HepG2 (cell line): ENCODE data around the gene MCRIP2. TPM values are rescaled to one million over a fixed set of nuclear protein-coding genes. Genes with fewer than 3 reads are reported as not detected.

Experiments
- ATRX ChIP-seq: sonication (generic); formaldehyde crosslinking; IDR thresholded peaks from 2 replicates; pipeline ENCODE4 v1.4.0; 2020; ENCODE audit warnings: missing genetic modification reagents, borderline replicate concordance
- CENPX ChIP-seq: sonication (generic); formaldehyde crosslinking; IDR thresholded peaks from 2 replicates; pipeline ENCODE4 v1.9.0; 2021; ENCODE audit warnings: mild to moderate bottlenecking, missing genetic modification reagents, moderate library complexity
- CREM ChIP-seq, 2 experiments: sonication (generic) in 1 of 2; formaldehyde crosslinking in 1 of 2; IDR thresholded peaks; 2 replicates each; pipeline versions ENCODE4 v1.4.0 to v1.6.1; 2016 to 2020; ENCODE audit warnings: antibody characterized with exemption in 1 of 2, mild to moderate bottlenecking in 1 of 2, missing genetic modification reagents in 1 of 2
- DR1 ChIP-seq: sonication (generic); formaldehyde crosslinking; IDR thresholded peaks from 2 replicates; pipeline ENCODE4 v1.8.0; 2021; ENCODE audit warnings: mild to moderate bottlenecking, missing genetic modification reagents, inconsistent platforms
- FOXK1 ChIP-seq: sonication (generic); formaldehyde crosslinking; IDR thresholded peaks from 2 replicates; pipeline ENCODE4 v1.4.0; 2020; ENCODE audit warnings: low read depth, missing genetic modification reagents, borderline replicate concordance
- GLI4 ChIP-seq: sonication (generic); formaldehyde crosslinking; IDR thresholded peaks from 2 replicates; pipeline ENCODE4 v1.5.1; 2020; ENCODE audit warnings: missing genetic modification reagents, mild to moderate bottlenecking, moderate library complexity, borderline replicate concordance
- HOXA3 ChIP-seq: sonication (generic); formaldehyde crosslinking; IDR thresholded peaks from 2 replicates; pipeline ENCODE4 v1.5.0; 2020; ENCODE audit warnings: missing genetic modification reagents
- KAT2B ChIP-seq: fragments of 150-350 bp; IDR thresholded peaks from 2 replicates; pipeline ENCODE4 v1.6.1; 2014; ENCODE audit warnings: low read depth, low read length, borderline replicate concordance
- MAF1 ChIP-seq: sonication (generic); formaldehyde crosslinking; IDR thresholded peaks from 2 replicates; pipeline ENCODE4 v1.5.0; 2020; ENCODE audit warnings: missing genetic modification reagents, borderline replicate concordance
- MED1 ChIP-seq: sonication (generic); formaldehyde crosslinking; IDR thresholded peaks from 2 replicates; pipeline ENCODE4 v1.4.0; 2020; ENCODE audit warnings: missing genetic modification reagents
- MTA3 ChIP-seq: sonication (generic); formaldehyde crosslinking; IDR thresholded peaks from 2 replicates; pipeline ENCODE4 v1.4.0; 2020; ENCODE audit warnings: missing genetic modification reagents
- NKX3-1 ChIP-seq: sonication (generic); formaldehyde crosslinking; IDR thresholded peaks from 2 replicates; pipeline ENCODE4 v1.5.0; 2020; ENCODE audit warnings: missing genetic modification reagents
- SAFB2 ChIP-seq: sonication (generic); formaldehyde crosslinking; IDR thresholded peaks from 2 replicates; pipeline ENCODE4 v1.5.1; 2020; ENCODE audit warnings: missing genetic modification reagents, low read depth, mild to moderate bottlenecking, borderline replicate concordance
- SALL1 ChIP-seq: sonication (generic); formaldehyde crosslinking; IDR thresholded peaks from 2 replicates; pipeline ENCODE4 v1.8.0; 2022; ENCODE audit warnings: mild to moderate bottlenecking, missing genetic modification reagents
- SATB2 ChIP-seq: sonication (generic); formaldehyde crosslinking; IDR thresholded peaks from 2 replicates; pipeline ENCODE4 v1.5.0; 2020; ENCODE audit warnings: missing genetic modification reagents
- SETDB1 ChIP-seq: sonication (generic); formaldehyde crosslinking; IDR thresholded peaks from 2 replicates; pipeline ENCODE4 v1.5.1; 2020; ENCODE audit warnings: missing genetic modification reagents, mild to moderate bottlenecking, borderline replicate concordance
- SIX4 ChIP-seq: sonication (generic); formaldehyde crosslinking; IDR thresholded peaks from 2 replicates; pipeline ENCODE4 v1.4.0; 2020; ENCODE audit warnings: missing genetic modification reagents
- YEATS2 ChIP-seq: sonication (generic); formaldehyde crosslinking; IDR thresholded peaks from 2 replicates; pipeline ENCODE4 v1.4.0; 2020; ENCODE audit warnings: missing genetic modification reagents, borderline replicate concordance
- ZBTB10 ChIP-seq: sonication (generic); formaldehyde crosslinking; IDR thresholded peaks from 2 replicates; pipeline ENCODE4 v1.4.0; 2020; ENCODE audit warnings: missing genetic modification reagents, borderline replicate concordance
- ZFP62 ChIP-seq: sonication (generic); formaldehyde crosslinking; IDR thresholded peaks from 2 replicates; pipeline ENCODE4 v1.4.0; 2020; ENCODE audit warnings: missing genetic modification reagents
- ZFP90 ChIP-seq: sonication (generic); formaldehyde crosslinking; IDR thresholded peaks from 2 replicates; pipeline ENCODE4 v1.8.0; 2022; ENCODE audit warnings: missing genetic modification reagents, mild to moderate bottlenecking, inconsistent platforms, borderline replicate concordance
- ZNF30 ChIP-seq: sonication (generic); formaldehyde crosslinking; IDR thresholded peaks from 2 replicates; pipeline ENCODE4 v1.5.0; 2020; ENCODE audit warnings: mild to moderate bottlenecking, missing genetic modification reagents
- ZNF615 ChIP-seq: sonication (generic); formaldehyde crosslinking; IDR thresholded peaks from 2 replicates; pipeline ENCODE4 v1.5.0; 2020; ENCODE audit warnings: mild to moderate bottlenecking, missing genetic modification reagents, borderline replicate concordance
- ZNF672 ChIP-seq: sonication (generic); formaldehyde crosslinking; IDR thresholded peaks from 2 replicates; pipeline ENCODE4 v1.8.1; 2022; ENCODE audit warnings: missing genetic modification reagents
- ZNF674 ChIP-seq: sonication (generic); formaldehyde crosslinking; IDR thresholded peaks from 2 replicates; pipeline ENCODE4 v1.5.0; 2020; ENCODE audit warnings: low read depth, mild to moderate bottlenecking, missing genetic modification reagents
- ZNF776 ChIP-seq: sonication (generic); formaldehyde crosslinking; IDR thresholded peaks from 2 replicates; pipeline ENCODE4 v1.4.0; 2020; ENCODE audit warnings: mild to moderate bottlenecking, missing genetic modification reagents
- ZNF839 ChIP-seq: sonication (generic); formaldehyde crosslinking; IDR thresholded peaks from 2 replicates; pipeline ENCODE4 v1.4.0; 2020; ENCODE audit warnings: missing genetic modification reagents, mild to moderate bottlenecking, borderline replicate concordance
- polyA plus RNA-seq, 8 experiments: library from polyadenylated mRNA; depleted of rRNA in 3 of 8; stranded (reverse) in 7 of 8; unstranded in 1 of 8; fragments of >200 nt; fragmentation: Illumina TruSeq in 4 of 8; extraction: Trizol in 4 of 8; gene quantifications; 2 replicates each; pipeline versions ENCODE4 v1.2.1 to v1.2.3, GENCODE V29; 2011 to 2016; ENCODE audit warnings: low read depth in 4 of 8, missing spikeins in 1 of 8, mixed read lengths in 1 of 8; ENCODE audit not compliant: insufficient read depth in 1 of 8
- total RNA-seq, 5 experiments: library from RNA; depleted of rRNA; stranded (reverse); fragments of >200 nt; fragmentation: Illumina TruSeq; extraction: Trizol; gene quantifications; 2 replicates each; pipeline ENCODE4 v1.2.3, GENCODE V29; 2016; ENCODE audit warnings: low read depth in 1 of 5
- TF ChIP-seq, protein P1 (sequence below): sonication (generic); formaldehyde crosslinking; IDR thresholded peaks from 2 replicates; pipeline ENCODE4 v1.5.1; 2020; ENCODE audit warnings: missing genetic modification reagents, mild to moderate bottlenecking, borderline replicate concordance

Gene MCRIP2
- total and polyA plus RNA-seq, 2 of the 13 experiments (the other 11 are each of a cell fraction or from before 2014, with no cell fraction given): 39.6 to 76.7 TPM

GRCh38 chr16:642189-643049 lies 791 bp downstream of the MCRIP2 start (continued):
- TF ChIP-seq ZNF615 (CRISPR knock-in tag) (0 out of 2 replicates have a peak, but pooled peaks have one; percentile 26), MAF1 (CRISPR knock-in tag) (no peak), ZNF30 (no peak), ZFP90 (peak; percentile 24; the same call in 1 of the 2 replicates), SAFB2 (CRISPR knock-in tag) (no peak), HOXA3 (peak; percentile 73), SIX4 (peak; percentile 41; the same call in 1 of the 2 replicates), SALL1 (peak; percentile 55), ZBTB10 (CRISPR knock-in tag) (no peak; the same call in 1 of the 2 replicates), ZNF839 (CRISPR knock-in tag) (no peak), SATB2 (CRISPR knock-in tag) (no peak), ZNF672 (CRISPR knock-in tag) (no peak), ZFP62 (no peak), ZNF674 (CRISPR knock-in tag) (no peak), YEATS2 (CRISPR knock-in tag) (no peak; the same call in 1 of the 2 replicates), CREM (IDR thresholded peaks at IDR 0.05) (no peak), CREM (CRISPR knock-in tag; IDR thresholded peaks at IDR 0.05) (no peak), MTA3 (CRISPR knock-in tag) (no peak), DR1 (CRISPR knock-in tag) (no peak; the same call in 1 of the 2 replicates), ATRX (CRISPR knock-in tag) (no peak), SETDB1 (CRISPR knock-in tag) (no peak), GLI4 (CRISPR knock-in tag) (0 out of 2 replicates have a peak, but pooled peaks have one; percentile 13), ZNF776 (CRISPR knock-in tag) (0 out of 2 replicates have a peak, but pooled peaks have one; percentile 36), MED1 (peak; percentile 13), FOXK1 (no peak), CENPX (CRISPR knock-in tag) (no peak), NKX3-1 (no peak), KAT2B (no peak)
- TF ChIP-seq, protein P1, sequence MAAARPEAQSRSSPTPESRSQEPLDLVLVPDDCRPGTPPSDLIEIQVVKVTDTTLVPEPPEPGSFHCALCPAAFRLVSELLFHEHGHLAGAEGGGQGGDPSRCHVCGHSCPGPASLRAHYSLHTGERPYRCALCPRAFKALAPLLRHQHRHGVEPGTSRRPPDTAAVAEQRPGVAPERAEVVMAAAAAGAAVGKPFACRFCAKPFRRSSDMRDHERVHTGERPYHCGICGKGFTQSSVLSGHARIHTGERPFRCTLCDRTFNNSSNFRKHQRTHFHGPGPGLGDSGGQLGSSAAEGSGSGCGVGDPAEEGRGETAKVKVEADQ (CRISPR knock-in tag): peak; percentile 18; the same call in 1 of the 2 replicates
